Coronary artery (tissue), 2 donors: Measurements from ENCODE around the gene SINHCAF.

ENCODE experiments used
- DNase-seq: peaks from one replicate; pipeline ENCODE4 v3.0.0-alpha.2; 2017; ENCODE audit warnings: low spot score
- H3K27ac ChIP-seq, 2 donors: fragments of 200-600 bp; sonication (generic); one replicate each; pipeline ENCODE4 v1.5.1; 2016 to 2019
- H3K4me3 ChIP-seq: fragments of 200-600 bp; sonication (generic); 2 replicates; pipeline ENCODE4 v1.5.1; 2016; ENCODE audit warnings: mild to moderate bottlenecking, moderate library complexity
- TF ChIP-seq, protein P1 (sequence below): fragments of 200-600 bp; sonication (generic); IDR thresholded peaks from one replicate; pipeline ENCODE4 v1.5.1; 2019; ENCODE audit warnings: antibody characterized with exemption

Gene SINHCAF

DNA sequence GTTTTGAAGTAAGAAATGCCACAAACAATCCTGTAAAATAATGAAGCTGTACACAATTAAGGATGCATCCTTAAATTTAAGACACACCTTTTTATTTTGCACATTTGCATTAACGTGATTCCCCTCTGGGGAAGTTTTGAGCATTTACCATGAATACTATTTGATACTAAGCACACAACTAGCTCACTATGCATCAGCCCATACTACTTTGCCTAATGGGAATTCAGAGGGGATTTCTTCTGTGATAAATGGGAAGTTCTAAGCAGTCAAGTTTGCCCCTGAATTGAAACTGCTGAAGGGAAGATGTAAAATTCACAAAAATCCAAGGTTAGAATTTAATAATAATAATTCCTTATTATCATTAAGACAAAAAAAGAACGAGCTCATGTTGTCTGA, 27.4 kb downstream of the SINHCAF start:
- Histone ChIP-seq H3K27ac (no peak overlapping the region), H3K4me3 (no peak overlapping the region)
- DNase-seq = no peak
- TF ChIP-seq, protein P1, sequence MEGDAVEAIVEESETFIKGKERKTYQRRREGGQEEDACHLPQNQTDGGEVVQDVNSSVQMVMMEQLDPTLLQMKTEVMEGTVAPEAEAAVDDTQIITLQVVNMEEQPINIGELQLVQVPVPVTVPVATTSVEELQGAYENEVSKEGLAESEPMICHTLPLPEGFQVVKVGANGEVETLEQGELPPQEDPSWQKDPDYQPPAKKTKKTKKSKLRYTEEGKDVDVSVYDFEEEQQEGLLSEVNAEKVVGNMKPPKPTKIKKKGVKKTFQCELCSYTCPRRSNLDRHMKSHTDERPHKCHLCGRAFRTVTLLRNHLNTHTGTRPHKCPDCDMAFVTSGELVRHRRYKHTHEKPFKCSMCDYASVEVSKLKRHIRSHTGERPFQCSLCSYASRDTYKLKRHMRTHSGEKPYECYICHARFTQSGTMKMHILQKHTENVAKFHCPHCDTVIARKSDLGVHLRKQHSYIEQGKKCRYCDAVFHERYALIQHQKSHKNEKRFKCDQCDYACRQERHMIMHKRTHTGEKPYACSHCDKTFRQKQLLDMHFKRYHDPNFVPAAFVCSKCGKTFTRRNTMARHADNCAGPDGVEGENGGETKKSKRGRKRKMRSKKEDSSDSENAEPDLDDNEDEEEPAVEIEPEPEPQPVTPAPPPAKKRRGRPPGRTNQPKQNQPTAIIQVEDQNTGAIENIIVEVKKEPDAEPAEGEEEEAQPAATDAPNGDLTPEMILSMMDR = no peak

DNA sequence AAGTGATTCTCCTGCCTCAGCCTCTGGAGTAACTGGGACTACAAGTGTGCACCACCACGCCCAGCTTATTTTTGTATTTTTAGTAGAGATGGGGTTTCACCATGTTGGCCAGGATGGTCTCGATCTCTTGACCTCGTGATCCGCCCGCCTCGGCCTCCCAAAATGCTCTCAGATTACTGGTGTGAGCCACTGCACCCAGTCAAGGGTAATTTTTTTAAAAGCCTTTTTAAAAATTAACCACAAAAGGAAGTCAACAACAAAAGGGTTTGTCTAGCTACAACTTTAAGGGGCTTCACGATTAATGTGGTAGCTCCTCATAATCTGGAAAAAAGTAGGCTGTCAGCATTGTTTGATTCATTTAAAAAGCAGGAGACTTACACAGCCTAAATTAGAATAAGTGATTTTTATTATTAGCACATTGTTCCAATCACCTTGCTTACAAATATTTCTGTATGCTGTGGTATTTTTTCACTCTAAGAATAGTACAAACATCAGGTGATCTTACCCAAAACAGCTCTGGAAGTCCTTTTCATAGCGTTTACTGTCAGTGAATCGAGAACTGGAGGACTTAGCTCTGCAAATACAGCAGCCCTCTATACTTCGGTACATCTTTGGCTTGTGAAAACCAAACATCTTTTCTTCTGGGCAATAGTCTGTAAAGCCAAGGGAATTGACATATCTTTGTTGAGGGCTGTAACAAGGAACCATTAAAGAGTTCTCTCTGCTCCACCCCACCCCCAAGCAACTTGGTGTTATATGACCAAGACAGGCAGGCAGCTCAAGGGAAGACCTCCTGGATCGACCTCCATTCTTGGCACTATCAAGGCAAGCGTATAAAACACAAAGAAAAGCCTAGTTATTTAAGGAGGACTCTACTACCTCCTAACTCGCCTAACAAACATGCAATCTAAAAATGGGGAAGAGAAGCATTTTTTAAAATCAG, 28.1 kb downstream of the SINHCAF start:
- TF ChIP-seq, protein P1 = no peak
- H3K27ac ChIP-seq = no peak overlapping the region
- DNase-seq = no peak
- H3K4me3 ChIP-seq = no peak overlapping the region

DNA sequence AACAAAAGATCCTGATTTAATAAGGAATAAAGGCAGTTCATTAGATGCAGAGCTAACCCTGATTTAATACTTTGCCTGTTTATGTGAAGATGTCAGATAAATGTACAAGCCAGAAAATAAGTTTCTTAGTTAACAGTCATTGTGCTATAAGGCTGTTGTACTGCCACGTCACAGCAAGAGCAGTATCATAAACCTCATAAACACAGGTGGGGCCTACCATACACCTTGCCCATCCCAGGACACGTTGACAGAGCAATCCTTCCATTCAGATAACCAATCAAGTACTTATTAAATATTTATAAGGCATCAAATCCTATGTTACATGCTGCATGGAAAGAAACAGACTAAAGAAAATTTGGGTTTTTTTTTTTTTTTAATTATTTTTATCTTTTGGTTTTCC, 36.5 kb downstream of the SINHCAF start:
- DNase-seq = no peak

DNA sequence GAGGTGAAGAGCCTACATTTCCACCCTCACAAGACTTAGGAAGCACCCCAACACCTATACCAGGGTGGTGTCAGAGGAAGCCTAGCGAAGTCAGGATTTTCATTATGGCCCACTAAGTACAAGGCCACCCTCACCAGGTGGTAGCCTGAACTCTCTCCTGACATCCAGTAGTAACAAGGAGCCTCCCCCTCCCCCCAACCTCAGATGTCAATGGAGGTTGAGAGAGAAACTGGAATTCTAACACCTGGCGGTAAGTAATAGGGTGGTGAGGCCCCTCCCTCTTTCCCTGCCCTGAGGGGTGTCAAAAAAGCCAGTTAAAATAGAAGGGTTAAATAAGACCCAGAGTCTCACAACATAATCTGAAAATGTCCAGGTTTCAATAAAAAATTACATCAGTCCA, 37.6 kb downstream of the SINHCAF start:
- H3K27ac ChIP-seq = no peak overlapping the region
- TF ChIP-seq, protein P1 = no peak
- no peak overlapping the region for H3K4me3 ChIP-seq
- DNase-seq = no peak

More for the DNA sequence above, 36.5 kb downstream of the SINHCAF start:
- Histone ChIP-seq H3K27ac (no peak overlapping the region), H3K4me3 (no peak overlapping the region)
- TF ChIP-seq, protein P1 = no peak

DNA sequence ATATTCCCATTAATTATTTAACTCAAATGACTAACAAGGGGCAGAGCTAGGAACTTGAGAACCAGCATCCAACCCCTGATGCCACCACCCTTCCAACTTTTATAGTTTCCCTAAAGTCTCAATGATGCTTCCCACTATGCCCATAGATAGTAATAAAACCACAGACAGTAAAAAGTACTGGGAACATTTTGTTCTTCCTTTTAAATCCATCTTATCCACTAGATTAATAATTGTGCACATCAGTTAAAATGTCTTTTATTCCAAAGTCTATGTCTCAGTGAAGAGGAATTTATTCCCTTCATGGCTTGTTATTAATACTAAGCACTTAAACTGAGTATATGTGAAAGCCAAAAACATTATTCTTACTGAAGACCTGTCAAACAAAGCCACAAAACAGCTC, 45.8 kb downstream of the SINHCAF start:
- H3K4me3 ChIP-seq = no peak overlapping the region
- no peak for DNase-seq
- H3K27ac ChIP-seq = no peak overlapping the region
- TF ChIP-seq, protein P1 = no peak

DNA sequence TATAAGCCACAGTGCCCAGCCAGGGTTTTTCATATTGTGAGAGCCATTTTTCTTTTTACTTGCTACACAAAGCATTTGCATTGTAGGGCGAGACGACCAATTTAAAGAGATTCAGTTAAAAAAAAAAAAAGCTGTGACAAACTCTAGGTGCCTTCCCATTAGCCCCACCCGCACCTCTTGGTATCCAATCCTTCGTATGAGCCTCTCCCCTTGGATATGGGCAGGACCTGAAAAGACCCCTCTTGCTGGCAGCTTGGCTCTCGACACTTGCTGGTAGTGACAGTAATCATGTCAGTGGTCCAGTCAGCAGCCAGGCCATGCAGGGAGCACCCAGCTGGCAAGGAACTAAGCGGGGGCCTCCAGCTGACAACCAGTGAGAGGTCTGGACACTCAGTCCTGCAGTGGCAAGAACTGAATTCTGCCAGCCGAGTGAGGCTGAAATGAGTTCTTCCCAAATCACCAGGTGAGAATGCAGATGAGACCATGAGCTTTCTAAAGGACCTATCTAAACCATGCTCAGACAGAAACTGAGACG, 46.5 kb downstream of the SINHCAF start:
- TF ChIP-seq, protein P1 = no peak
- no peak for DNase-seq
- Histone ChIP-seq H3K4me3 (no peak overlapping the region), H3K27ac (no peak overlapping the region)

DNA sequence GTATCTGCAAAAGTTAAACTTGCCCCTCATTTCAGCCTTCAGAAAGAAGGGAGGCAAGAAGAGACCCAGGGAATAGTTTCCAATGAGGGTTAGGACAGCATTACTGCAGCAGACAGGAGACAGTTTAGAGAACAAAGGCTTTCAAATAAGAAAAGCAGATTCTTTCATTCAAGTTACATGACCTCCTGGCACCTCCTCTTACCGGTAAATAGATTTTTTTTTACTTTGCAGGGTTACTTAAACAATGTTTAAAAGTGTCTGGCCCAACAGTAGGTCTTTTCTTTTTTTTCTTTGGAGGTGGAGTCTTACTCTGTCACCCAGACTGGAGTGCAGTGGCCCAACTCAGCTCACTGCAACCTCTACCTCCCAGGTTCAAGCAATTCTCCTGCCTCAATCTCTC, 47.1 kb downstream of the SINHCAF start:
- Histone ChIP-seq H3K27ac (no peak overlapping the region), H3K4me3 (no peak overlapping the region)

More for the DNA sequence above, 47.1 kb downstream of the SINHCAF start:
- TF ChIP-seq, protein P1 = no peak
- no peak for DNase-seq
